GM21381 (cell line): ENCODE data around the gene CDK14.
A peak's percentile ranks its signal among the peaks of the same experiment; 100 is the strongest.
"Not testable (repeated sequence)": the region's sequence is repeated elsewhere in the genome, so short reads cannot be mapped to it uniquely, and the experiment has no call there.

Source experiments
- ATAC-seq: cut with Tn5 transposase; IDR thresholded peaks from one replicate; pipeline ENCODE4 v1.9.1; 2021; ENCODE audit warnings: mild to moderate bottlenecking, moderate library complexity; ENCODE audit not compliant: unreplicated experiment

CDK14 gene

GRCh38 chr7:91135300-91135699, 539.2 kb downstream of the CDK14 start:
- ATAC-seq: no peak

GRCh38 chr7:91135703-91136430, 539.7 kb downstream of the CDK14 start:
- ATAC-seq: no peak

GRCh38 chr7:91137153-91137787, 541.1 kb downstream of the CDK14 start:
- no peak for ATAC-seq

GRCh38 chr7:91137788-91138368, 541.8 kb downstream of the CDK14 start:
- no peak for ATAC-seq

- ATAC-seq: no peak
These were observed 544.2 kb downstream of the CDK14 start for GRCh38 chr7:91140286-91140685.

GRCh38 chr7:91140982-91141381, 544.9 kb downstream of the CDK14 start:
- ATAC-seq: no peak

GRCh38 chr7:91142743-91143142, 546.6 kb downstream of the CDK14 start:
- ATAC-seq: no peak

- ATAC-seq: no peak
These were observed 553.5 kb downstream of the CDK14 start for GRCh38 chr7:91149341-91150246.

- ATAC-seq: no peak
These were observed 555.8 kb downstream of the CDK14 start for GRCh38 chr7:91151916-91152315.

GRCh38 chr7:91156316-91157185, 560.4 kb downstream of the CDK14 start:
- ATAC-seq: no peak

- no peak for ATAC-seq
These were observed 561.6 kb downstream of the CDK14 start for GRCh38 chr7:91157579-91158320.

GRCh38 chr7:91162436-91162835, 566.3 kb downstream of the CDK14 start:
- no peak for ATAC-seq

GRCh38 chr7:91164506-91164905, 568.4 kb downstream of the CDK14 start:
- no peak for ATAC-seq

GRCh38 chr7:91165006-91165845, 569.1 kb downstream of the CDK14 start:
- ATAC-seq: peak; percentile 86

- ATAC-seq: peak; percentile 30
These were observed 569.7 kb downstream of the CDK14 start for GRCh38 chr7:91165846-91166230.

- ATAC-seq: no peak
These were observed 573.0 kb downstream of the CDK14 start for GRCh38 chr7:91168871-91169829.

- ATAC-seq: no peak
These were observed 573.7 kb downstream of the CDK14 start for GRCh38 chr7:91169830-91170191.

- ATAC-seq: not testable (repeated sequence)
These were observed 577.1 kb downstream of the CDK14 start for GRCh38 chr7:91173265-91173664.
